Keratinocyte (primary cell): Measurements from ENCODE around the gene USP49.

Experiments
- CTCF ChIP-seq, 3 experiments: IDR thresholded peaks in 1 of 3; conservative IDR thresholded peaks in 1 of 3; optimal IDR thresholded peaks in 1 of 3; 2 replicates in 2 of 3; 3 replicates in 1 of 3; pipeline versions ENCODE3 to v1.5.1; 2011; ENCODE audit warnings: low read length in 3 of 3, mild to moderate bottlenecking in 3 of 3, moderate library complexity in 2 of 3, control low read depth in 1 of 3, inconsistent platforms in 1 of 3; ENCODE audit not compliant: insufficient read depth in 2 of 3; ENCODE audit errors: extremely low read depth in 1 of 3
- EZH2 ChIP-seq: IDR thresholded peaks from one replicate; pipeline ENCODE4 v1.6.1; 2012; ENCODE audit warnings: inconsistent platforms, mild to moderate bottlenecking, low read length, moderate library complexity

GRCh38 chr6:41767112-41767833 lies 127.9 kb downstream of the USP49 start:
- TF ChIP-seq EZH2 (no peak), CTCF (optimal IDR thresholded peaks at IDR 0.05 in 1 of 3, IDR thresholded peaks at IDR 0.05 in 1 of 3, conservative IDR thresholded peaks at IDR 0.05 in 1 of 3; ENCODE audit: extremely low read depth in 1 of 3, insufficient read depth in 2 of 3, low read length in 3 of 3) (no peak)
